OCI-LY3 (cell line): Measurements from ENCODE around the gene BACE2.

ENCODE experiments used
- H2AFZ ChIP-seq: fragments of 200-600, 300-600 bp; shearing (Covaris generic); 2 replicates; pipeline ENCODE4 v1.6.0; 2014; ENCODE audit warnings: antibody characterized with exemption, low read depth, low read length
- H3K27ac ChIP-seq: fragments of 200-600, 300-600 bp; sonication (generic); 2 replicates; pipeline ENCODE4 v1.5.1; 2014; ENCODE audit warnings: mild to moderate bottlenecking, low read length, moderate library complexity, mixed read lengths
- H3K27me3 ChIP-seq: fragments of 200-600, 300-600 bp; sonication (generic); 2 replicates; pipeline ENCODE4 v1.6.1; 2014; ENCODE audit warnings: low read depth, low read length, mixed read lengths
- H3K36me3 ChIP-seq: fragments of 200-600, 300-600 bp; sonication (generic); replicated peaks from 2 replicates; pipeline ENCODE3; 2014; ENCODE audit warnings: low read depth, low read length, mixed read lengths
- H3K4me1 ChIP-seq: fragments of 300-600, 200-600 bp; sonication (generic); 2 replicates; pipeline ENCODE4 v1.6.1; 2014; ENCODE audit warnings: low read length, mixed read lengths
- H3K4me2 ChIP-seq: fragments of 200-600, 300-600 bp; sonication (generic); 2 replicates; pipeline ENCODE4 v1.6.1; 2014; ENCODE audit warnings: low read length, mixed read lengths
- H3K4me3 ChIP-seq: fragments of 300-600, 200-600 bp; sonication (generic); 2 replicates; pipeline ENCODE4 v1.5.1; 2014; ENCODE audit warnings: antibody characterized with exemption, mild to moderate bottlenecking, low read length, moderate library complexity
- H3K79me2 ChIP-seq: fragments of 300-600, 200-600 bp; shearing (Covaris generic); 2 replicates; pipeline ENCODE4 v1.6.1; 2014; ENCODE audit warnings: mild to moderate bottlenecking, low read length, mixed read lengths
- H3K9ac ChIP-seq: fragments of 300-600, 200-600 bp; shearing (Covaris generic); 2 replicates; pipeline ENCODE4 v1.6.0; 2014; ENCODE audit warnings: mild to moderate bottlenecking, low read length, moderate library complexity
- H3K9me3 ChIP-seq: fragments of 200-600, 300-600 bp; shearing (Covaris generic); 2 replicates; pipeline ENCODE4 v1.6.1; 2014; ENCODE audit warnings: low read length, mixed read lengths; ENCODE audit not compliant: insufficient read depth
- H4K20me1 ChIP-seq: fragments of 200-600, 300-600 bp; sonication (generic); 2 replicates; pipeline ENCODE4 v1.6.1; 2016; ENCODE audit warnings: low read length, mixed read lengths; ENCODE audit not compliant: insufficient read depth
- EZH2phosphoT487 ChIP-seq: fragments of 200-600 bp; shearing (Covaris generic); IDR thresholded peaks from 2 replicates; pipeline ENCODE4 v1.6.1; 2018; ENCODE audit warnings: antibody characterized with exemption, mixed run types, low read depth
- TF ChIP-seq, protein P1 (sequence below): fragments of 200-600, 300-600 bp; sonication (generic); IDR thresholded peaks from 2 replicates; pipeline ENCODE4 v1.5.1; 2014; ENCODE audit warnings: antibody characterized with exemption, low read length, low read depth

BACE2 gene

GRCh38 chr21:41204736-41205135 lies 36.8 kb downstream of the BACE2 start:
- Histone ChIP-seq H3K9ac (no peak overlapping the region), H3K27ac (no peak overlapping the region), H3K27me3 (peaks cover 4% of the 10 kb centered on the region; the same call in 1 of the 2 replicates), H3K79me2 (no peaks in the 10 kb centered on the region), H3K36me3 (no peaks in the 10 kb centered on the region), H3K4me1 (no peaks in the 10 kb centered on the region), H3K9me3 (no peaks in the 10 kb centered on the region), H3K4me2 (no peak overlapping the region), H3K4me3 (no peak overlapping the region), H2AFZ (no peak overlapping the region), H4K20me1 (no peaks in the 10 kb centered on the region)
- TF ChIP-seq, protein P1, sequence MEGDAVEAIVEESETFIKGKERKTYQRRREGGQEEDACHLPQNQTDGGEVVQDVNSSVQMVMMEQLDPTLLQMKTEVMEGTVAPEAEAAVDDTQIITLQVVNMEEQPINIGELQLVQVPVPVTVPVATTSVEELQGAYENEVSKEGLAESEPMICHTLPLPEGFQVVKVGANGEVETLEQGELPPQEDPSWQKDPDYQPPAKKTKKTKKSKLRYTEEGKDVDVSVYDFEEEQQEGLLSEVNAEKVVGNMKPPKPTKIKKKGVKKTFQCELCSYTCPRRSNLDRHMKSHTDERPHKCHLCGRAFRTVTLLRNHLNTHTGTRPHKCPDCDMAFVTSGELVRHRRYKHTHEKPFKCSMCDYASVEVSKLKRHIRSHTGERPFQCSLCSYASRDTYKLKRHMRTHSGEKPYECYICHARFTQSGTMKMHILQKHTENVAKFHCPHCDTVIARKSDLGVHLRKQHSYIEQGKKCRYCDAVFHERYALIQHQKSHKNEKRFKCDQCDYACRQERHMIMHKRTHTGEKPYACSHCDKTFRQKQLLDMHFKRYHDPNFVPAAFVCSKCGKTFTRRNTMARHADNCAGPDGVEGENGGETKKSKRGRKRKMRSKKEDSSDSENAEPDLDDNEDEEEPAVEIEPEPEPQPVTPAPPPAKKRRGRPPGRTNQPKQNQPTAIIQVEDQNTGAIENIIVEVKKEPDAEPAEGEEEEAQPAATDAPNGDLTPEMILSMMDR, result no peak
- TF ChIP-seq EZH2phosphoT487, result no peak

- TF ChIP-seq, protein P1, result no peak
- no peak for TF ChIP-seq EZH2phosphoT487
- Histone ChIP-seq H3K9ac (no peak overlapping the region), H3K27ac (no peak overlapping the region), H3K4me1 (no peaks in the 10 kb centered on the region), H3K9me3 (no peaks in the 10 kb centered on the region), H4K20me1 (no peaks in the 10 kb centered on the region), H3K4me2 (no peak overlapping the region), H3K4me3 (no peak overlapping the region), H3K27me3 (peaks cover 12% of the 10 kb centered on the region; the same call in 1 of the 2 replicates), H3K79me2 (no peaks in the 10 kb centered on the region), H3K36me3 (no peaks in the 10 kb centered on the region), H2AFZ (no peak overlapping the region)
These were observed 39.7 kb downstream of the BACE2 start for GRCh38 chr21:41207401-41208375.

GRCh38 chr21:41208376-41208763 lies 40.4 kb downstream of the BACE2 start:
- Histone ChIP-seq H3K9me3 (no peaks in the 10 kb centered on the region), H3K79me2 (no peaks in the 10 kb centered on the region), H3K4me1 (no peaks in the 10 kb centered on the region), H3K27ac (no peak overlapping the region), H3K36me3 (no peaks in the 10 kb centered on the region), H4K20me1 (no peaks in the 10 kb centered on the region), H2AFZ (no peak overlapping the region), H3K4me3 (no peak overlapping the region), H3K27me3 (peaks cover 12% of the 10 kb centered on the region; the same call in 1 of the 2 replicates), H3K9ac (no peak overlapping the region), H3K4me2 (no peak overlapping the region)
- no peak for TF ChIP-seq EZH2phosphoT487
- TF ChIP-seq, protein P1, result no peak

DNA sequence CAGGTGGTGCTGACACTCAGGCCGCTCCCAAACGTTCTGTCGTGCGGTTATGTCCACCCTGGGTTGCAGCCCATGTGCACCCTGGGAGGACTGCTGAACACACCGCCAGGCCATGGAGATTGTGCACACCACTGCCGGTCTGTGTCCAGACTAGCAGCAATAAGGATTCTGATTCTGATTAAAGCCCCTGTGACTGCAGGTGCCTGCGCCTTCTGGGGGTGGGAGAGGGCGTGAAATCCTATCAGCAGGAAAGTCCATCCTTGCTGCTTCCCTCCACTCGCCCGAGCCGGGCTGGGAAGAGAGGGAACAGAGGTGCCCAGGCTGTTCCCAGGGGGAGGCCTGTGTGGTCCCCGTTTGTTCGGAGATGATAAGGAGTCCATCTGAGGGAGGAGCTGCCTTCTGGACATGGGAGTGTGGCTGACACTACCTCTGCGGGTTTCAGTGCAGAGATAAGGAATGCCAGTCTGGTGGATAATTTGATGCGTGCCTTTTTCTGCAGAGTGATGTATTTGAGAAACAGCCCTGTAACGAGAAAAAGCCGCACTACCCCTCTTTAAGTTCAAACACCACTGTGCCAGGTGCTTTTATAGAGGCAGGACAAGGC lies 41.2 kb downstream of the BACE2 start:
- Histone ChIP-seq H3K4me1 (no peaks in the 10 kb centered on the region), H4K20me1 (no peaks in the 10 kb centered on the region), H3K9me3 (no peaks in the 10 kb centered on the region), H2AFZ (no peak overlapping the region), H3K79me2 (no peaks in the 10 kb centered on the region), H3K27ac (no peak overlapping the region), H3K4me2 (no peak overlapping the region), H3K27me3 (peaks cover 12% of the 10 kb centered on the region; the same call in 1 of the 2 replicates), H3K9ac (no peak overlapping the region), H3K36me3 (no peaks in the 10 kb centered on the region), H3K4me3 (no peak overlapping the region)
- TF ChIP-seq, protein P1, result no peak
- TF ChIP-seq EZH2phosphoT487, result no peak
